DMS153 (cell line): Measurements from ENCODE around the gene NFILZ.
"Not testable (repeated sequence)": the region's sequence is repeated elsewhere in the genome, so short reads cannot be mapped to it uniquely, and the experiment has no call there.

Experiments used
- DNase-seq: peaks from one replicate; lab custom pipeline; 2025; lab: John Stamatoyannopoulos, UW

Gene NFILZ

DNA sequence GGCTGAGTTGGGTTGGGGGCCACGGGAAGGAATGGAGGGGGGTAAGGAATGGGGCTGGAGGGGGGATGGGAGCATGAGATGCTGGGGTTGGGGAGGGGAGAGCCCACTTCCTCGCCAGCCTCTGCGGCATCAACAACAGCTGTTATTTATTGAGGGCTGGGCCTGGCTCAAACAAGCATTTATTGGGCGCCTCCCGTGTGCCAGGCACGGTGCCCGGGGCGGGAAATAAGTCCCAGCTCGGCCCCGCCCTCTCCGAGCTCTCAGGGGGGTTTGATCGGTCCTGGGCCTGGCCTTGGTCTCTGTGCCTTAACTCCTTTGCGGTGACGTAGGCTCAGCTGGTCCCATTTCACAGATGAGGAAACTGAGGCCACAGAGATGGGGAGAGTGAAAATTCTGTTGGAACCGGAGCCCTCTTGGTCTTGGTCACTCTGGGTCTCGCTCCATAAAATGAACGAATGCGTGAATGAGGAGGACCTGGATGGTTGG lies 19.0 kb upstream of the NFILZ start:
- no peak for DNase-seq

DNA sequence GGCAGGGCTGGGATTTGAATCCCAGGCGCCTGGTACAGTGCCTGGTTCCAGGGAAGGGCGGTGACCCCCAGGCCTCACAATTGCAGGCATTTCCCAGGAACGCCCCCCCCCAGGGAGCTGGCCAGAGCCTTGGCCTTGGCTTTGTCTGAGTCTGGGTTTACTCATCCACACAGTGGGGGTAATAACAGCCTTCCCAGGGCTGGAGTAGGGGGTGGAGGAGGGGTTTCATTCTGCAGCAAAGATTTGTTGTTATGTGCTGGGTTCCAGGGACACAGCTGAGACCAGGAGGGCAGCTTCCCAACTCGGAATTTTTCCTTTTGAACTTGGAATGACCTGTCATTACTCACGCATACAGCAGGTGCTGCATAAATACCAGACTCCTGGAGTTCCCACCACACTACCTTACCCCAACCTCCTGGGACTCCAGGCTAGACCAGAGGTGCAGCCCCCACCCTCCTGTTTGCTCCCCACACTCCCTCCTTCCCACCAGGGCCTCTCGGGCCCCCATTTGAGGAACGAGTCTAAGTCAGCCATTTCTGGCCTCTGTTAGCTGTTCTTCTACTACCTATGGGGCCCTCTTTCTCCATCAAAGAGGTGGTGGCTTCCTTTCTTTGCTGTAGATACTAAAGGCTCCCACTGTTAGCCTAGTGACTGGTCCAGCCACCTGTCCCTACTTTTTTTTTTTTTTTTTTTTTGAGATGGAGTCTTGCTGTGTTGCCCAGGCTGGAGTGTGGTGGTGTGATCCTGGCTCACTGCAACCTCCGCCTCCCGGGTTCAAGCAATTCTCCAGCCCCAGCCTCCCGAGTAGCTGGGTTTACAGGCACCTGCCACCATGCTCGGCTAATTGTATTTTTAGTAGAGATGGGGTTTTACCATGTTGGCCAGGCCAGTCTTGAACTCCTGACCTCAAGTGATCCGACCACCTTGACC lies 18.3 kb upstream of the NFILZ start:
- DNase-seq = no peak

DNA sequence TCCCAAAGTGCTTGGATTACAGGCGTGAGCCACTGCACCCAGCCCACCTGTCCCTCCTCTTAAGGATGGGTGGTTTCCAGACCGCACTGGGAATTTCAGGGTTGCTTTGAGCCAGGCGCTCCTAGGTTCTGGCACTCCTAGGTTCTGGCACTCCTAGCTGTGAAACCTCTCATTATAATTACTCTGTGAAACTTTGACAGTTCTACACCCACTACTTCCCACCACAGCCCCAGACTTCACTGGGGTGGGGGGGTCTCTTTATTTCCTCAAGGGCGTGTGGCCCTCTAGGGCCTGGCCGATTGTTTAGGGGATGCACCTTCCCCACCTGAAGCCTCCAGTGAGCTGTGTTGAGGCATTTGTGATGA lies 17.6 kb upstream of the NFILZ start:
- no peak for DNase-seq

DNA sequence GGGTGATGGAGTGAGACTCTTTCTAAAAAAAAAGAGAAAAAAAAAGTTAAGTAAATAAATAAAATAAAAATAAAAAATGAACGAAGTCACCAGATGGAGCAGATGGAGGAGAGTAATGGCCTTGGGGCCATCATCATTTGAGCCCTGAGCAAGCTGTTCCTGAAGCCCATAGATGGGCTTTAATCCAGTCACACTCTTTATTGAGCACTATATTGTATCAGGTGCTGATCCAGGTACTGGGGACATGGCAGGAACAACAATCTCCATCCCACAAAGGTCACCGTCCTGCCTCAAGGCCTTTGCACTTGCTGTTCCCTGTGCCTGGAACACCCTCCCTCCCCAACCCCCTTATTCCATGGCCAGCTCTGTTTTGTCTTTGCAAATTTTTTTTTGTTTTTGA lies 16.0 kb upstream of the NFILZ start:
- DNase-seq = no peak

DNA sequence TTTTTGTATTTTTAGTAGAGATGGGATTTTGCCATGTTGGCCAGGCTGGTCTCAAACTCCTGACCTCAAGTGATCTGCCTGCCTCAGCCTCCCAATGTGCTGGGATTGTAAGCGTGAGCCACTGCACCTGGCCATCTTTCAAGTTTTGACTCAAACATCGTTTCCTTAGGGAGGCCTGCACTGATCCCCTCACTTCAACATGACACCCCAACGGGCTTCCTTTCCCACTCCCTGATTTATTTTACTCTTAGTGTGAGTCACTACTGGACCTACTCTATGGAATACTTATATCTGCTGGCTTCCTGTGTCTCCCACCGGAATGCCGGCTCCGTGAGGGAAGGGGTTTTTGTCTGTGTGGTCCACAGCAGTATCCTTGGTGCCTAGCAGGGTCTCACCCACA lies 15.4 kb upstream of the NFILZ start:
- no peak for DNase-seq

DNA sequence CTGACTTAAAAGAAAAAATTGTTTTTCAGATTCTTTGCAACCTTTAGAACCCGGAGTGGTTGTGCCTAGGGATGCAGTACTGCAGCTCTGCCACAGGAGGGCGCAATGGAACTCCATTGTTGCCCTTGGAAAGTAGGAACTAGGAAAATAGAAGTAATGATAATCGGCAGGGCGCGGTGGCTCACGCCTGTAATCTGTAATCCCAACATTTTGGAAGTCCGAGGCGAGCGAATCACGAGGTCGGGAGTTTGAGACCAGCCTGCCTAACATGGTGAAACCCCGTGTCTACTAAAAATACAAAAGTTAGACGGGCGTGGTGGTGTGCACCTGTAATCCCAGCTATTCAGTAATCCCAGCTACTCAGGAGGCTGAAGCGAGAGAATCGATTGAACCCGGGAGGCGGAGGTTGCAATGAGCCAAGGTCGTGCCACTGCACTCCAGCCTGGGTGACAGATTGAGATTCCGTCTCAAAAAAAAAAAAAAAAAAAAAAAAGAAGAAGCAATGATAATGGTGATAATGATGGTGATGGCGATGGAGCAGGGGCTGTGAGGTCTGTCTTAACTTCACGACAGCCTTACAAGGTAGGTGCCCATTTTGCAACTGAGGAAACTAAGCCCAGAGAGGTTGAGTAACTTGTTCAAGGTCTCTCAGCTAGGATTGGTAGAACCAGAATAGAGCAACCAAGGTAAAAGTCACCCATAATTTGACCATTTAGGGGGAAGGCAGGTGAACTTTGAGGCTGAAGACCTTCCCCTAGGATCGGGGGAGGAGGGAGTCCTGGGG lies 14.4 kb upstream of the NFILZ start:
- no peak for DNase-seq

DNA sequence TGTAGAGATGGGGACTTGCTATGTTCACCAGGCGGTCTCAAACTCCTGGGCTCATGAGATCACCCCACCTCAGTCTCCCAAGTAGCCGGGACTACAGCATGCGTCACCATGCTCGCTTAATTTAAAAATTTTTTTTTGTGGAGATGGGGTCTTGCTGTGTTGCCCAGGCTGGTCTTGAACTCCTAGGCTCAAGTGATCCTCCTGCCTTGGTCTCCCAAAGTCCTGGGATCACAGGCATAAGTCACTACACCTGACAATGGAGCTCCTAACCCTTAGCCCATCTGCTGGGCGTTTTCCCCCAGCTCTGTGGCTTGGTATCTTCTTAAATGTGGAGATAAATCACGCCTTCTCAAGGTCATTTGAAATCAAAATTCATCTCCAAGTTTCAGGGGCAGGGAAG lies 13.6 kb upstream of the NFILZ start:
- no peak for DNase-seq

DNA sequence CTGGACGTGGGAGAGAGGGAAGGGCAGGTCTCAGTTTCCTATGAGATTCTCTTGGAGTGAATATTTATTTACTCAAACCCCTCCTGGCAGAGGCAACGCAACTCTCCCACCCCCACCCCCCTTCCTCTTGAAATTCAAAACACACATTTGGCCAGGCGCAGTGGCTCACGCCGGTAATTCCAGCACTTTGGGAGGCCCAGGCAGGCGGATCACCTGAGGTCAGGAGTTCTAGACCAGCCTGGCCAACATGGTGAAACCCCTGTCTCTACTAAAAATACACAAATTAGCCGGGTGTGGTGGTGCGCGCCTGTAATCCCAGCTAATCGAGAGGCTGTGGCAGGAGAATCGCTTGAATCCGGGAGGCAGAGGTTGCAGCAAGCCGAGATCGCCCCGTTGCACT lies 13.1 kb upstream of the NFILZ start:
- not testable (repeated sequence) for DNase-seq

DNA sequence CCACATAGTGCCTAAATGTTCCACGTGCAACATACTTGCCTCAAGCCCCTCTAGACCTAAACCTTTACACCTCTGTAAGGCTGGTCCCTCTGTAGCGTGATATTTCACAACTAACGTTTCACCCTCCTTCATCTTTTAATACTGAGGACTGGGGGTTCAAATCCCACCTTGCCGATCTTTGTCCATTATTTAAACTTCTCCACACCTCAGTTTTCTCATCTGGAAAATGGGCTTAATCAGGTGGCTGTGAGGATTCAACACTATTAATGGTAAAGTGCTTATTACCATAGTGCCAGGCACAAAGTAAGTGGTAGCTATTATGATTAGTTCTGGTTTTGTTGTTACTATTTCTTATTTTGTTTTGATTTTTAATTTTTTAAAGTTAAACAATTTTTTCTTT lies 12.4 kb upstream of the NFILZ start:
- no peak for DNase-seq

DNA sequence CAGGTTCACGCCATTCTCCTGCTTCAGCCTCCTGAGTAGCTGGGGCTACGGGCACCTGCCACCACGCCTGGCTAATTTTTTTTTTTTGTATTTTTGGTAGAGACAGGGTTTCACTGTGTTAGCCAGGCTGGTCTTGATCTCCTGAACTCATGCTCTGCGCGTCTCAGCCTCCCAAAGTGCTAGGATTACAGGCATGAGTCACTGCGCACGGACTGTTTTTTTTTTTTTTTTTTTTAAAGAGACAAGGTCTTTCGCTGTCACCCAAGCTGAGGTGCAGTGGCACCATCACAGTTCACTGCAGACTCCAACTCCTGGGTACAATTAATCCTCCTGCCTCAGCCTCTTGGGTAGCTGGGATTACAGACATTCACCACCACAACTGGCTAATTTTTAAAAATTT lies 11.7 kb upstream of the NFILZ start:
- no peak for DNase-seq

DNA sequence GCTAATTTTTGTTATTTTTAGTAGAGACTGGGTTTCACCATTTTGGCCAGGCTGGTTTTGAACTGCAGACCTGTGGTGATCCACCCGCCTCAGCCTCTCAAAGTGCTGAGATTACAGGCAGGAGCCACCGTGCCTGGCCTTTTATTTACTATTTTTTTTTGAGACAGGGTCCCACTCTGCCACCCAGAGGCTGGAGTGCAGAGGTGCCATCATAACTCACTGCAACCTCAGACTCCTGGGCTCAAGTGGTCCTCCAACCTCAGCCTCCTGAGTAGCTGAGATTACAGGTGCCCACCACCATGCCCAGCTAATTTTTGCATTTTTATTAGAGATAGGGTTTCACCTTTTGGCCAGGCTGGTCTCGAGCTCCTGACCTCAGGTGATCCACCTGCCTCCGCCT lies 7.5 kb upstream of the NFILZ start:
- not testable (repeated sequence) for DNase-seq

DNA sequence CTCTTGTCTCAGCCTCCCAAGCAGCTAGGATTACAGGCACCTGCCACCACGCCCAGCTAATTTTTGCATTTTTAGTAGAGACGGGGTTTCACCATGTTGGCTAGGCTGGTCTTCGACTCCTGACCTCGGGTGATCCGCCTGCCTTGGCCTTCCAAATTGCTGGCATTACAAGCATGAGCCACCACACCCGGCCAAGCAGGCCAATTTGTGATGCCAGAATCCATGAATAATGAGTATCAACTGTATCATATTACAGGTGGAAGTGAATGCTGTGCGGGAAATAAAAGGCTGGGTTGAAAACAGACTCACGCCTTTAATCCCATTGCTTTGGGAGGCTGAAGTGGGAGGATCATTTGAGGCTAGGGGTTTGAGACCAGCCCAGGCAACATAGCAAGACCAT lies 3.6 kb upstream of the NFILZ start:
- no peak for DNase-seq

DNA sequence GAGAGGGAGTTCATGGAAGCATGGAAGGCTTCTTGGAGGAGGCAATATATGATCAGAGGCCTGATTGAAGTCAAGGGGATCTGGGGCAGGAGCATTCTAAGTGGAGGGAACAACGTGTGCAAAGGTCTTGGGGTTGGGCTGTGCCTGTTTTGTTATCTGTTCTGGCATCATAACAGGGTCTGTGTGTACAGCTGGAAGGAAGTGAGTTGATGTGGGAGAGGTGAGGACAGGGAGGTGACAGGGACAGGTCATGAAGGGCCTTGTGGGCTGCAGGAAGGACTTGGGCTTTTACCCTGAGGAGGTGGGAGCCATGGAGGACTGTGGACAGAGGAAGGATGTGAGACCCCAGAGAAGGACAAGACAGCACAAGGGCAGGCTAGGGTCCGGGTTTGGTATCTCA lies 1.2 kb upstream of the NFILZ start:
- DNase-seq = no peak

DNA sequence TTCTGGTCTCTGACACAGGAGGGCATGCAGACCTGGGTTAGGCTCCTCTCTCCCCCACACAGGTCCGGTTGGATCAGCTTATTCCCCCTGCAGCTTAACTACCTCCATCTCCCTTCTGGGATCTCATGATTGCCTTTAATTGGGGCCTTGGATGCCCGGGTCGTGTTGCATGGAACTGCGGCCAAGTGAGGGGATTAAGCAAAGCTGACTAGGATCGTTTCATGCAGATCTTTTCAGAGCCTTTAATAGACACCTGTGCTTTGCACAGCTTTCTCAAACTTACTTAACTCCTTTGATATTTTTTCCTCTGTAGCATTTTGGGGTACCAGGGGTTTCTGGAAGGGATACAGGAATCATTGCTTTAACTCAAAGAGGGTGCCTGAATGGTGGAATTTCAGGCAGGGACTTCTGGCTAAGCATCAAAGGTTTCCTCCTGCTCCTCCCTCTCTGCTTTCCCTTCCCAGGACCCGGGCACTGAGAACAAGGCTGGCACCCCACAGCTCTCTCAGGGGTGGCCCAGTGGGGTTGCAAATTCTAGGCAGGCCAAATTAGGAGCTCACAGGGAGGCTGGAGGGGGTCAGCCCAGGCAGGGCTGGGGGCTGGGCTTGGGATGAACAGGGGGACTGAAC lies 477 bp downstream of the NFILZ start:
- DNase-seq = no peak

DNA sequence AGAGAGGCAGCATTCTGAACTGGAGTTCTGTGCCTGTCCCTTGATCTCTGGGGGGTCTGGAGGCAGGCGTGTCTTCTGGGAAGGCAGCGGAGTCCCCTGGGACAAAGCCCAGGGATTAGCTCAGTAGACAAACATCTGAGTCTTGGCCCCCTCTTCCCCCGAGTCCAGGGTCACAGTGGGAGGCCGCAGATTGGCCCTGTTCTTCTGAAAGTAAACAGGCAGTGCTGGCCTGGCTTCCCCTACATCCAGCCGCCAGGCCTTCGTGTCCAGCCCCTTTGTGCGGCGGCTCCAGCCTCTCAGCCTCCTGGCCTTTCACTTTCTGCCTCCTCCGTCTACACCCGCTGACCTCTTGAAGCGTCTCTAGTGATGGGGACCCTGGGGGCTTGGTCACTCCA lies 989 bp downstream of the NFILZ start:
- DNase-seq = no peak

DNA sequence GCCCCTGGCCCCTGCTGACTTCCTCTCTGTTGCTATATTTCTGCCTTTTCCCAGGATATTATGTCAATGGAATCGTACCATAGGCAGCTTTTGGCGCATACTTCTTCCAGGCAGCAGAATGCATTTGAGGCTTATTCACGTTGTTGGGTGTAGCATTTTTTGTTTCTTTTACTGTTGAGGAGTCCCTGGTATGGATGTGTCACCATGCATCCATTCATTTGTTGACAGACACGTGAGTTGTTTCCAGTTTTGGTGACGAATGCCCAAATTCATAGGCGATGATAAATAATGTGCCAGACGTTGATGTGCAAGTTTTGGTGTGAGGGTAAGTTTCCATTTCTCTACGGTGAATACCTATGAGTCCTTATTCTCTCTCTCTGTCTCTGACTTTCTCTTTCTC lies 5.0 kb downstream of the NFILZ start:
- DNase-seq = no peak

DNA sequence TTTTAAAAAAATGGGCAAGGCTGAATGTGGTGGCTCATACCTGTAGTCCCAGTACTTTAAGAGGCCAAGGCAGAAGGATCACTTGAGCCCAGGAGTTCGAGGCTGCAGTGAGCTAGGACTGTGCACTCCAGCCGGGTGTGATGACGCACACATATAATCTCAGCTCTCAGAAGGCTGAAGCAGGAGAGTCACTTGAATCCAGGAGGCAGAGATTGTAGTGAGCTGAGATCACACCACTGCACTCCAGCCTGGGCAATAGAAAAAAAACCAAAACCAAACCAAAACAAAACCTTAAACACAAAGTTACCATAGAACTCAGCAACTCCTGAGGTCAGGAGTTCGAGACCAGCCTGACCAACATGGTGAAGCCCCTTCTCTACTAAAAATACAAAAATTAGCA lies 6.6 kb downstream of the NFILZ start:
- not testable (repeated sequence) for DNase-seq

DNA sequence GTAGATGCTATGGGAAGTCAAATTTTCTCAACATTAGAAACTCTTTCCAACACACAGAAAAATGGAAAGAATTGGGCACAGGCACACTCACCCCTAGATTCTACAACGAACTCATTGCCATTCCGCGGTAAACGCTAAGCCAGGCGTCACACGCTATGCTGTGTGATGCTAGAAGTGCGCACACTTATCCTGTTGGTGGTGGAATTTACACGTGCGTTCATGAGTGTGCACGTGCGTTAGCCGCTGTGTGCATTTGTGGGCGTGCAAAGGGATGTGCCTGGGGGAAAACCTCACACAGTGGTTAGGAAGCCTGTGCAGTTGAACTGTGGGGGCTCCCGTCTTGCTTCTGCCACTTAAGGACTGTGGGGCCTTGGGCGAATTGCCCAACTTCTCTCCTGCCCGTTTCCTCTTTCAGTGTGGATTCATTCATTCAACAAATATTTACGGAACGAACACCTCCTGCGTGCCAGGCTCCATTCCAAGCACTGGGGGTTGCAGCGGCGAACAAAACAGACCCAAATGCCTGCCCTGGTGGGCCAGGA lies 7.7 kb downstream of the NFILZ start:
- no peak for DNase-seq

DNA sequence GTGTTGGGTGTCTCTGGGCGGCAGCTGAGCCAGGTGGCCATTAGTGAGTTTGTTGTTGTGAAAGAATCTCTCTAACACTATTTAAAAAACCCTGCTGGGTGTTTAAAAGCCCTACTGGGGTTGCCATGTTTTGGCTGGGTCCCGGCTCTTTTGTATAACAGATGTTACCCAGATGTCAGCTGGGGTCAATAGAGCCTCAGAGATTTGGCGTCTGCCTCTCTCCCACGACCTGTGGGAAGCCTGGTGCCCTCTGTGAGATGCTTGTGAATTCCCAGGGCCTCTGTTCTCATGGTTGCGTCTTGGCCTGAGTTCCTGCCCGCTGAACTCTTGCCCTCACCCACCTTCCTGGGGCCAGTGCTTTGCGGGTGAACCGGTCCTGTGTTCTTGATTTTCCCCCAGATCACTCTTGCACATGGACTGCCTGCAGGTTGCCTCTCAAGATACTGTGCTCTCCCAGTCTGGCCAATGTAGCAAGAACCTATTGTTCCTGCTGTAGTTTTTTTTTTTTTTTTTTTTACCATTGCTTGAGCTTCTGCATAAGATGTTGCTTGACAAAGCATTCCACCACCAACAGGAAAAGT lies 9.5 kb downstream of the NFILZ start:
- DNase-seq = no peak

DNA sequence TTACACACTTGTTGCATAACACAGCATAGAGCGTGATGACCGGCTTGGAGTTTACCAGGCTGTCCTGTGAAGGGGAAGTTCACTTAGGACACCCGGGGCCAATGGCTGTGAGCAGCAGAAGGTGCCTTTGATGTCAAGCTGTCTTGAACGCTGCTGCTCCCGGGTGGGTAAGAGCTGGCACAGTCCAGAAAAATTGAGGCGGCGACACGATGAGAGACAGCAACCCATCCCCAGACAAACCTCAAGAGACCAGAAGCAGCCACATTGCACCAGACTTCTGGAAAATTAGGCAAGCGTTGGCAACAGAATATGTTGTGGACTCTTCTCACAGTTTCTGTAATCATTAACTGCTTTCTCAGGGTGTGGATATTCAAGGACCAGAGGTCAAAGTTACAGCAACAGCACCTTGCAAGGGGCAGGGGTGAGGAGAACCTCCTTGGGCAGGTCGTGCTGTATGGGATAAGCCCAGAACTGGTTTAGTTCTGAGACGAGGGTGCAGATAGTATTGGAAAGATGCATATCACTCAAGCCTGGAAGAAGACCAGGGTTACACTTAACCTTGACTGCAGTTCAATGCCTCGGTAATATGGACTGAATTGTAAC lies 10.1 kb downstream of the NFILZ start:
- no peak for DNase-seq

DNA sequence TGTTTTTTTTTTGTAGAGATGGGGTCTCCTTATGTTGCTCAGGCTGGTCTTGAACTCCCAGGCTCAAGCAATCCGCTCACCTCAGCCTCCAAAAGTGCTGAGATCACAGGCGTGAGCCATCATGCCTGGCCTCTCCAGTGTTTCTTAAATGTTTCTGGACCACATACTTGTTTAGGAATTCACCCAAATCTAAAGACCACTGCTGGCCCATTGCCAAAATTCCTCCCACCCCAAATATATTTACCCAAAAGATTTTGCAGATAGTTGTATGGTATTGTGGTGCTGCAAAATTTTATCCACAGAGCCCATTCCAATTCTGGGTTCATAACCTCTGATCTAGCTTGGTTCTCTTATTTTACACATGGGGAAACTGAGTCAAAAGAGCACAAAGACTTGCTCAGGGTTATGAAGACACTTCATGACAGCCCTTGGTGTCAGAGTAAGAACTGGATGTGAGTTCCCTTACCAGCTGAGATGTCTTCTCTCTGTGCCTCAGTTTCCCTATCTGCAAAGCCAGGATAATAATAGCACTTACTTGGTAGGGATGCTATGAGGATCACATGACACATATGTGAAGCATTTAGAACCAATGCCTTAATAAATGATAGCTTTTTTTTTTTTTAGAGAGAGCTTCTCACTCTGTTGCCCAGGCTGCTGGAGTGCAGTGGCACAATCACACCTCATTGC lies 10.9 kb downstream of the NFILZ start:
- DNase-seq = no peak
